Erythroblast (primary cell): ENCODE data around the gene NOD1.
"Not testable (repeated sequence)": the region's sequence is repeated elsewhere in the genome, so short reads cannot be mapped to it uniquely, and the experiment has no call there.

Experiments
- GATA1 ChIP-seq: IDR thresholded peaks from 2 replicates; pipeline ENCODE4 v1.6.1; 2011; ENCODE audit warnings: low read depth, mild to moderate bottlenecking, control low read depth, low read length, moderate library complexity
- POLR2A ChIP-seq: IDR thresholded peaks from 2 replicates; pipeline ENCODE4 v1.6.1; 2011; ENCODE audit warnings: mild to moderate bottlenecking, low read length

GRCh38 chr7:30527297-30527696 lies 48.7 kb upstream of the NOD1 start:
- not testable (repeated sequence) for TF ChIP-seq POLR2A, GATA1
